Measurements from ENCODE around the gene STMND1. TPM values are rescaled to one million over a fixed set of nuclear protein-coding genes. Genes with fewer than 3 reads are reported as not detected.

STMND1 gene
- total and polyA plus RNA-seq, 10 of the 15 experiments (the other 5 are each of a cell fraction or from before 2014, with no cell fraction given): 0.15 TPM; not detected in 9

DNA sequence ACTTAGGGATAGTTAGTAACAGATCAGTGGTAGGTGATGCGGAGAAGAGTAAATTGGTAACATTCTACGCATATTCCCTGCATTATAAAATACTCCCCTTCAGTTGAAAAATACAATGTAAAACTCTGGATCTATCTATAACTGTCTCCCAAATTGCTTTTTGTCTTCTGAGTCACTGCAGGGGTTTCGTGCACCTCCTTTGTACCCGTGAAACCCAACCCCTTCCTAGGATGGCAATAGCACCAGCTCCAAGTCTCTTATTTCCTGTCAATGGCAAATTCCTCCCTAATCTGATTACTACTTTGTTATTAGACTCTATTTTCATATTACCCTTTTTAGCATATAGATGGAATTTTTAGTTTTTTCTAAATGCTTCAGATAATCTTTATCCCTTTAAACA, 20.6 kb upstream of the STMND1 start:
- Histone ChIP-seq H3K4me3 (no peak overlapping the region), H4K20me1 (ENCODE audit: control insufficient read depth, insufficient read depth) (no peaks in the 10 kb centered on the region), H3K36me3 (ENCODE audit: control insufficient read depth in 2 of 2, insufficient read depth in 2 of 2, low read length in 1 of 2) (no peaks in the 10 kb centered on the region), H3K4me2 (ENCODE audit: control insufficient read depth, insufficient read depth) (no peak overlapping the region), H3K27ac (ENCODE audit: control insufficient read depth, insufficient read depth) (no peak overlapping the region), H3K9ac (ENCODE audit: control insufficient read depth, insufficient read depth, low read length) (no peak overlapping the region), H3K79me2 (ENCODE audit: control insufficient read depth, insufficient read depth, low read length) (no peaks in the 10 kb centered on the region), H3K27me3 (replicated peaks in 1 of 2; ENCODE audit: control insufficient read depth in 2 of 2, insufficient read depth in 2 of 2, low read length in 1 of 2) (no peaks in the 10 kb centered on the region), H2AFZ (ENCODE audit: control insufficient read depth, low read depth, low read length) (no peak overlapping the region), H3K4me1 (ENCODE audit: control insufficient read depth, insufficient read depth, low read length) (no peaks in the 10 kb centered on the region), H3K9me3 (replicated peaks; ENCODE audit: control insufficient read depth, insufficient read depth, low read length) (no peaks in the 10 kb centered on the region)
- intact Hi-C loops (cut with micrococcal nuclease; ENCODE audit: unreplicated experiment) (loop anchor here (10.0 kb wide), 1 partner anchor 796 kb away; no protein-coding TSS in a partner anchor), in situ Hi-C loops (cut with MboI) (loop anchor here (10.0 kb wide), 1 partner anchor 796 kb away; no protein-coding TSS in a partner anchor)
- no peak for FAIRE-seq
- CTCF ChIA-PET: no interaction called here
- SMC1A ChIA-PET (ENCODE audit: uncharacterized antibody, unreplicated experiment): no interaction called here
- WGBS (ENCODE audit: insufficient coverage, insufficient replicate concordance, low lambda C conversion rate, missing lambda C conversion rate): 53% methylated on average over 4 of the region's 4 CpGs
- POLR2A ChIA-PET: no interaction called here
- ATAC-seq: no peak
- no peak for DNase-seq (ENCODE audit: low read depth, low spot score)
- RAD21 ChIA-PET (ENCODE audit: unreplicated experiment): no interaction called here
- no TSS peak for BruUV-seq (replicated peaks)
- TF ChIP-seq MEF2B (IDR thresholded peaks at IDR 0.05; ENCODE audit: partially characterized antibody, poor library complexity, severe bottlenecking) (no peak), NFYA (IDR thresholded peaks at IDR 0.05; ENCODE audit: borderline replicate concordance, low read depth, low read length) (no peak), ZZZ3 (IDR thresholded peaks at IDR 0.05; ENCODE audit: control insufficient read depth, insufficient read length, low read depth) (no peak), IKZF2 (IDR thresholded peaks at IDR 0.05) (no peak), ATF7 (IDR thresholded peaks at IDR 0.05; ENCODE audit: low read depth) (no peak), CHD4 (IDR thresholded peaks at IDR 0.05) (no peak), NFIC (IDR thresholded peaks at IDR 0.05; ENCODE audit: low read depth, low read length) (no peak), MTA3 (IDR thresholded peaks at IDR 0.05; ENCODE audit: borderline replicate concordance, low read length) (no peak), RAD51 (IDR thresholded peaks at IDR 0.05) (no peak), TCF12 (IDR thresholded peaks at IDR 0.05; ENCODE audit: low read depth, low read length) (no peak), RCOR1 (conservative IDR thresholded peaks at IDR 0.05; ENCODE audit: low read depth, low read length) (no peak), GABPA (IDR thresholded peaks at IDR 0.05; ENCODE audit: low read depth) (no peak), CBX3 (IDR thresholded peaks at IDR 0.05; ENCODE audit: borderline replicate concordance, low read depth) (no peak), GATAD2B (conservative IDR thresholded peaks at IDR 0.05; ENCODE audit: low read depth) (no peak), SP1 (IDR thresholded peaks at IDR 0.05; ENCODE audit: low read depth, low read length) (no peak), CREM (IDR thresholded peaks at IDR 0.05; ENCODE audit: low read depth) (no peak)
- TF ChIP-seq, protein P1, sequence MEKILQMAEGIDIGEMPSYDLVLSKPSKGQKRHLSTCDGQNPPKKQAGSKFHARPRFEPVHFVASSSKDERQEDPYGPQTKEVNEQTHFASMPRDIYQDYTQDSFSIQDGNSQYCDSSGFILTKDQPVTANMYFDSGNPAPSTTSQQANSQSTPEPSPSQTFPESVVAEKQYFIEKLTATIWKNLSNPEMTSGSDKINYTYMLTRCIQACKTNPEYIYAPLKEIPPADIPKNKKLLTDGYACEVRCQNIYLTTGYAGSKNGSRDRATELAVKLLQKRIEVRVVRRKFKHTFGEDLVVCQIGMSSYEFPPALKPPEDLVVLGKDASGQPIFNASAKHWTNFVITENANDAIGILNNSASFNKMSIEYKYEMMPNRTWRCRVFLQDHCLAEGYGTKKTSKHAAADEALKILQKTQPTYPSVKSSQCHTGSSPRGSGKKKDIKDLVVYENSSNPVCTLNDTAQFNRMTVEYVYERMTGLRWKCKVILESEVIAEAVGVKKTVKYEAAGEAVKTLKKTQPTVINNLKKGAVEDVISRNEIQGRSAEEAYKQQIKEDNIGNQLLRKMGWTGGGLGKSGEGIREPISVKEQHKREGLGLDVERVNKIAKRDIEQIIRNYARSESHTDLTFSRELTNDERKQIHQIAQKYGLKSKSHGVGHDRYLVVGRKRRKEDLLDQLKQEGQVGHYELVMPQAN (conservative IDR thresholded peaks at IDR 0.05): no peak
- TF ChIP-seq, protein P2, sequence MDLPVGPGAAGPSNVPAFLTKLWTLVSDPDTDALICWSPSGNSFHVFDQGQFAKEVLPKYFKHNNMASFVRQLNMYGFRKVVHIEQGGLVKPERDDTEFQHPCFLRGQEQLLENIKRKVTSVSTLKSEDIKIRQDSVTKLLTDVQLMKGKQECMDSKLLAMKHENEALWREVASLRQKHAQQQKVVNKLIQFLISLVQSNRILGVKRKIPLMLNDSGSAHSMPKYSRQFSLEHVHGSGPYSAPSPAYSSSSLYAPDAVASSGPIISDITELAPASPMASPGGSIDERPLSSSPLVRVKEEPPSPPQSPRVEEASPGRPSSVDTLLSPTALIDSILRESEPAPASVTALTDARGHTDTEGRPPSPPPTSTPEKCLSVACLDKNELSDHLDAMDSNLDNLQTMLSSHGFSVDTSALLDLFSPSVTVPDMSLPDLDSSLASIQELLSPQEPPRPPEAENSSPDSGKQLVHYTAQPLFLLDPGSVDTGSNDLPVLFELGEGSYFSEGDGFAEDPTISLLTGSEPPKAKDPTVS (IDR thresholded peaks at IDR 0.05; ENCODE audit: low read depth, low read length): no peak
- TF ChIP-seq, protein P3, sequence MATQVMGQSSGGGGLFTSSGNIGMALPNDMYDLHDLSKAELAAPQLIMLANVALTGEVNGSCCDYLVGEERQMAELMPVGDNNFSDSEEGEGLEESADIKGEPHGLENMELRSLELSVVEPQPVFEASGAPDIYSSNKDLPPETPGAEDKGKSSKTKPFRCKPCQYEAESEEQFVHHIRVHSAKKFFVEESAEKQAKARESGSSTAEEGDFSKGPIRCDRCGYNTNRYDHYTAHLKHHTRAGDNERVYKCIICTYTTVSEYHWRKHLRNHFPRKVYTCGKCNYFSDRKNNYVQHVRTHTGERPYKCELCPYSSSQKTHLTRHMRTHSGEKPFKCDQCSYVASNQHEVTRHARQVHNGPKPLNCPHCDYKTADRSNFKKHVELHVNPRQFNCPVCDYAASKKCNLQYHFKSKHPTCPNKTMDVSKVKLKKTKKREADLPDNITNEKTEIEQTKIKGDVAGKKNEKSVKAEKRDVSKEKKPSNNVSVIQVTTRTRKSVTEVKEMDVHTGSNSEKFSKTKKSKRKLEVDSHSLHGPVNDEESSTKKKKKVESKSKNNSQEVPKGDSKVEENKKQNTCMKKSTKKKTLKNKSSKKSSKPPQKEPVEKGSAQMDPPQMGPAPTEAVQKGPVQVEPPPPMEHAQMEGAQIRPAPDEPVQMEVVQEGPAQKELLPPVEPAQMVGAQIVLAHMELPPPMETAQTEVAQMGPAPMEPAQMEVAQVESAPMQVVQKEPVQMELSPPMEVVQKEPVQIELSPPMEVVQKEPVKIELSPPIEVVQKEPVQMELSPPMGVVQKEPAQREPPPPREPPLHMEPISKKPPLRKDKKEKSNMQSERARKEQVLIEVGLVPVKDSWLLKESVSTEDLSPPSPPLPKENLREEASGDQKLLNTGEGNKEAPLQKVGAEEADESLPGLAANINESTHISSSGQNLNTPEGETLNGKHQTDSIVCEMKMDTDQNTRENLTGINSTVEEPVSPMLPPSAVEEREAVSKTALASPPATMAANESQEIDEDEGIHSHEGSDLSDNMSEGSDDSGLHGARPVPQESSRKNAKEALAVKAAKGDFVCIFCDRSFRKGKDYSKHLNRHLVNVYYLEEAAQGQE (IDR thresholded peaks at IDR 0.05; ENCODE audit: low read depth, low read length): no peak

Measured in GM12878 (cell line).